K562 treated with DMSO at 1 percent for 24 hours (cell line): ENCODE measurements around the gene HACD3. TPM values are rescaled to one million over a fixed set of nuclear protein-coding genes. Genes with fewer than 3 reads are reported as not detected.

Experiments used
- total RNA-seq: library from RNA; unstranded; fragments of 300-600 nt; gene quantifications from 2 replicates; pipeline ENCODE4 v1.2.3, GENCODE V29; 2022; ENCODE audit warnings: low read depth; ENCODE audit not compliant: insufficient read depth

Gene HACD3
- total RNA-seq = 41.5 and 46.6 TPM in 2 replicates

GRCh38 chr15:65530318-65531111 lies at the start of gene HACD3:
TSS of gene HACD3 (plus strand) at chr15:65530463. CDS start at chr15:65530632, 169 bp downstream.

GRCh38 chr15:65516997-65517865 lies 13.0 kb upstream of the HACD3 start, which contains the start of gene DPP8:
TSS of gene DPP8 (minus strand) at chr15:65517689. CDS start at chr15:65512553, 5,136 bp downstream.

GRCh38 chr15:65610871-65611718 lies 80.8 kb downstream of the HACD3 start, which contains the start of gene INTS14:
TSS of gene INTS14 (minus strand) at chr15:65611131. CDS start at chr15:65607380, 3,751 bp downstream.

GRCh38 chr15:65621638-65622037 lies 91.4 kb downstream of the HACD3 start, which contains the start of gene SLC24A1:
TSS of gene SLC24A1 (plus strand) at chr15:65621938. CDS start at chr15:65624081, 2,143 bp downstream.

Other genes with a start within 250 kb of the HACD3 start
- gene PARP16, start 243.6 kb upstream of the HACD3 start, total RNA-seq = 18.4 and 19.1 TPM in 2 replicates
- not detected in 2 replicates for gene RNU5A-1, start 234.4 kb upstream of the HACD3 start, total RNA-seq
- not detected in 2 replicates for gene RNU5B-1, start 225.8 kb upstream of the HACD3 start, total RNA-seq
- not detected in 2 replicates for gene IGDCC3, start 152.5 kb upstream of the HACD3 start, total RNA-seq
- 0.06 TPM in 1 of 2 replicates, not detected in the other for gene IGDCC4, start 107.5 kb upstream of the HACD3 start, total RNA-seq
- gene DPP8, start 12.8 kb upstream of the HACD3 start, total RNA-seq = 15.0 and 19.3 TPM in 2 replicates
- 27.5 and 34.1 TPM in 2 replicates for gene INTS14, start 80.7 kb downstream of the HACD3 start, total RNA-seq
- gene SLC24A1, start 91.5 kb downstream of the HACD3 start, total RNA-seq = 7.5 and 9.6 TPM in 2 replicates